HepG2 (cell line): Measurements from ENCODE around the gene OR4D9. TPM values are rescaled to one million over a fixed set of nuclear protein-coding genes. Genes with fewer than 3 reads are reported as not detected.

ENCODE experiments used
- BRD4 ChIP-seq: sonication (generic); formaldehyde crosslinking; IDR thresholded peaks from 2 replicates; pipeline ENCODE4 v1.4.0; 2020; ENCODE audit warnings: missing genetic modification reagents
- EEA1 ChIP-seq: sonication (generic); formaldehyde crosslinking; IDR thresholded peaks from 2 replicates; pipeline ENCODE4 v1.5.1; 2020; ENCODE audit warnings: mild to moderate bottlenecking, missing genetic modification reagents, borderline replicate concordance
- ELF1 ChIP-seq: sonication (generic); formaldehyde crosslinking; IDR thresholded peaks from 2 replicates; pipeline ENCODE4 v1.4.0; 2020; ENCODE audit warnings: missing genetic modification reagents
- HMG20B ChIP-seq: conservative IDR thresholded peaks from 2 replicates; pipeline ENCODE4 v1.6.1; 2016; ENCODE audit warnings: missing genetic modification reagents, missing compliant biosample characterization
- KAT7 ChIP-seq: IDR thresholded peaks from 2 replicates; pipeline ENCODE4 v1.6.1; 2018; ENCODE audit warnings: borderline replicate concordance, missing compliant biosample characterization
- PHB2 ChIP-seq: fragments of 450-650 bp; IDR thresholded peaks from 2 replicates; pipeline ENCODE4 v1.6.1; 2018; ENCODE audit not compliant: partially characterized antibody
- PPARG ChIP-seq: conservative IDR thresholded peaks from 2 replicates; pipeline ENCODE4 v1.6.1; 2016; ENCODE audit warnings: missing biosample characterization, missing genetic modification reagents
- PRMT3 ChIP-seq: sonication (generic); formaldehyde crosslinking; IDR thresholded peaks from 2 replicates; pipeline ENCODE4 v1.8.1; 2022; ENCODE audit warnings: low read depth, mild to moderate bottlenecking, moderate library complexity, missing genetic modification reagents, borderline replicate concordance
- SATB2 ChIP-seq: sonication (generic); formaldehyde crosslinking; IDR thresholded peaks from 2 replicates; pipeline ENCODE4 v1.5.0; 2020; ENCODE audit warnings: missing genetic modification reagents
- TMF1 ChIP-seq: sonication (generic); formaldehyde crosslinking; IDR thresholded peaks from 2 replicates; pipeline ENCODE4 v1.8.1; 2022; ENCODE audit warnings: low read depth, missing genetic modification reagents
- ZBTB20 ChIP-seq: sonication (generic); formaldehyde crosslinking; IDR thresholded peaks from 2 replicates; pipeline ENCODE4 v1.8.1; 2023; ENCODE audit warnings: missing genetic modification reagents, low read depth, mild to moderate bottlenecking, borderline replicate concordance
- ZC3H4 ChIP-seq: sonication (generic); formaldehyde crosslinking; IDR thresholded peaks from 2 replicates; pipeline ENCODE4 v1.4.0; 2020; ENCODE audit warnings: missing genetic modification reagents, borderline replicate concordance
- ZNF24 ChIP-seq: fragments of 450-650 bp; IDR thresholded peaks from 2 replicates; pipeline ENCODE4 v1.6.1; 2017; ENCODE audit warnings: antibody characterized with exemption, mild to moderate bottlenecking
- ZNF260 ChIP-seq: sonication (generic); formaldehyde crosslinking; IDR thresholded peaks from 2 replicates; pipeline ENCODE4 v1.4.0; 2020; ENCODE audit warnings: missing genetic modification reagents, low read depth, mild to moderate bottlenecking, borderline replicate concordance
- ZNF343 ChIP-seq: sonication (generic); formaldehyde crosslinking; IDR thresholded peaks from 2 replicates; pipeline ENCODE4 v1.4.0; 2020; ENCODE audit warnings: mild to moderate bottlenecking, missing genetic modification reagents
- ZNF451 ChIP-seq: sonication (generic); formaldehyde crosslinking; IDR thresholded peaks from 2 replicates; pipeline ENCODE4 v1.5.0; 2020; ENCODE audit warnings: mild to moderate bottlenecking, missing genetic modification reagents
- ZNF567 ChIP-seq: sonication (generic); formaldehyde crosslinking; IDR thresholded peaks from 2 replicates; pipeline ENCODE4 v1.8.1; 2023; ENCODE audit warnings: mild to moderate bottlenecking, missing genetic modification reagents, borderline replicate concordance
- ZNF775 ChIP-seq: sonication (generic); formaldehyde crosslinking; IDR thresholded peaks from 2 replicates; pipeline ENCODE4 v1.4.0; 2020; ENCODE audit warnings: missing genetic modification reagents, mild to moderate bottlenecking, moderate library complexity, borderline replicate concordance
- ZSCAN9 ChIP-seq: IDR thresholded peaks from 2 replicates; pipeline ENCODE4 v1.6.1; 2016; ENCODE audit warnings: borderline replicate concordance
- polyA plus RNA-seq, 8 experiments: library from polyadenylated mRNA; depleted of rRNA in 3 of 8; stranded (reverse) in 7 of 8; unstranded in 1 of 8; fragments of >200 nt; fragmentation: Illumina TruSeq in 4 of 8; extraction: Trizol in 4 of 8; gene quantifications; 2 replicates each; pipeline versions ENCODE4 v1.2.1 to v1.2.3, GENCODE V29; 2011 to 2016; ENCODE audit warnings: low read depth in 4 of 8, missing spikeins in 1 of 8, mixed read lengths in 1 of 8; ENCODE audit not compliant: insufficient read depth in 1 of 8
- total RNA-seq, 5 experiments: library from RNA; depleted of rRNA; stranded (reverse); fragments of >200 nt; fragmentation: Illumina TruSeq; extraction: Trizol; gene quantifications; 2 replicates each; pipeline ENCODE4 v1.2.3, GENCODE V29; 2016; ENCODE audit warnings: low read depth in 1 of 5
- TF ChIP-seq, protein P1 (sequence below), 2 experiments: sonication (generic) in 1 of 2; formaldehyde crosslinking in 1 of 2; IDR thresholded peaks; 2 replicates each; pipeline versions ENCODE4 v1.6.1 to v1.9.0; 2014 to 2022; ENCODE audit warnings: antibody characterized with exemption in 1 of 2, borderline replicate concordance in 1 of 2, inconsistent platforms in 1 of 2, low read depth in 1 of 2, missing genetic modification reagents in 1 of 2
- TF ChIP-seq, protein P2 (sequence below): sonication (generic); formaldehyde crosslinking; conservative IDR thresholded peaks from 2 replicates; pipeline ENCODE4 v1.8.0; 2022; ENCODE audit warnings: low read depth, missing genetic modification reagents
- TF ChIP-seq, protein P3 (sequence below): sonication (generic); formaldehyde crosslinking; IDR thresholded peaks from 2 replicates; pipeline ENCODE4 v1.5.0; 2020; ENCODE audit warnings: missing genetic modification reagents

The OR4D9 gene
- total and polyA plus RNA-seq, 2 of the 13 experiments (the other 11 are each of a cell fraction or from before 2014, with no cell fraction given): not detected

DNA sequence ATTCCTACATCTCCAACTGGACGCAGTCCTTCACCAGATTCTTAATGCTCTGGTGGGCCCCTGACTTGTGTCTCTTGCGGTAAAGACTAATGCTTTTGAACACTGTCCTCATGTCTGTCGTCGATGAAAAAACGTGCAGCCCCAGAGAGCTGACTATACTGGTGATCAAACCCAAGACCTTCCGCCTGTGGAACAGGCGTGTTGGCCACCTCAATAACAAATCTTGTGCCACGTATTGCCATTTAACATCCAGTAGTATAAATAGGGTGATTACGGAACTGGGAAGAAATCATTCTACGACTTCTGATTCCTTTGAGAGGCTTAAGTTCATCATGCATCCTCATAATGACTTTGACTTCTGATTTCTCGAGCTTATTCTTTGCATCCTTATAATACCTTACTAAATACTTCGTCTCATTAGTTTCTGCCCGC is 45.6 kb downstream of the OR4D9 start (continued):
- TF ChIP-seq, protein P1, sequence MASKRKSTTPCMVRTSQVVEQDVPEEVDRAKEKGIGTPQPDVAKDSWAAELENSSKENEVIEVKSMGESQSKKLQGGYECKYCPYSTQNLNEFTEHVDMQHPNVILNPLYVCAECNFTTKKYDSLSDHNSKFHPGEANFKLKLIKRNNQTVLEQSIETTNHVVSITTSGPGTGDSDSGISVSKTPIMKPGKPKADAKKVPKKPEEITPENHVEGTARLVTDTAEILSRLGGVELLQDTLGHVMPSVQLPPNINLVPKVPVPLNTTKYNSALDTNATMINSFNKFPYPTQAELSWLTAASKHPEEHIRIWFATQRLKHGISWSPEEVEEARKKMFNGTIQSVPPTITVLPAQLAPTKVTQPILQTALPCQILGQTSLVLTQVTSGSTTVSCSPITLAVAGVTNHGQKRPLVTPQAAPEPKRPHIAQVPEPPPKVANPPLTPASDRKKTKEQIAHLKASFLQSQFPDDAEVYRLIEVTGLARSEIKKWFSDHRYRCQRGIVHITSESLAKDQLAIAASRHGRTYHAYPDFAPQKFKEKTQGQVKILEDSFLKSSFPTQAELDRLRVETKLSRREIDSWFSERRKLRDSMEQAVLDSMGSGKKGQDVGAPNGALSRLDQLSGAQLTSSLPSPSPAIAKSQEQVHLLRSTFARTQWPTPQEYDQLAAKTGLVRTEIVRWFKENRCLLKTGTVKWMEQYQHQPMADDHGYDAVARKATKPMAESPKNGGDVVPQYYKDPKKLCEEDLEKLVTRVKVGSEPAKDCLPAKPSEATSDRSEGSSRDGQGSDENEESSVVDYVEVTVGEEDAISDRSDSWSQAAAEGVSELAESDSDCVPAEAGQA (IDR thresholded peaks at IDR 0.05; ENCODE audit: low read depth): no peak
- TF ChIP-seq, protein P1 (CRISPR knock-in tag; IDR thresholded peaks at IDR 0.05; ENCODE audit: borderline replicate concordance): no peak
- TF ChIP-seq KAT7 (CRISPR knock-in tag): no peak
- TF ChIP-seq PRMT3 (CRISPR knock-in tag): no peak
- TF ChIP-seq, protein P2, sequence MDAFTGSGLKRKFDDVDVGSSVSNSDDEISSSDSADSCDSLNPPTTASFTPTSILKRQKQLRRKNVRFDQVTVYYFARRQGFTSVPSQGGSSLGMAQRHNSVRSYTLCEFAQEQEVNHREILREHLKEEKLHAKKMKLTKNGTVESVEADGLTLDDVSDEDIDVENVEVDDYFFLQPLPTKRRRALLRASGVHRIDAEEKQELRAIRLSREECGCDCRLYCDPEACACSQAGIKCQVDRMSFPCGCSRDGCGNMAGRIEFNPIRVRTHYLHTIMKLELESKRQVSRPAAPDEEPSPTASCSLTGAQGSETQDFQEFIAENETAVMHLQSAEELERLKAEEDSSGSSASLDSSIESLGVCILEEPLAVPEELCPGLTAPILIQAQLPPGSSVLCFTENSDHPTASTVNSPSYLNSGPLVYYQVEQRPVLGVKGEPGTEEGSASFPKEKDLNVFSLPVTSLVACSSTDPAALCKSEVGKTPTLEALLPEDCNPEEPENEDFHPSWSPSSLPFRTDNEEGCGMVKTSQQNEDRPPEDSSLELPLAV: no peak
- no peak for TF ChIP-seq PPARG (CRISPR knock-in tag)
- no peak for TF ChIP-seq TMF1 (CRISPR knock-in tag)
- TF ChIP-seq HMG20B: 0 out of 2 replicates have a peak, but pooled peaks have one; percentile 11
- no peak for TF ChIP-seq ELF1
- no peak for TF ChIP-seq ZNF451 (CRISPR knock-in tag)
- TF ChIP-seq ZNF567 (CRISPR knock-in tag): no peak
- no peak for TF ChIP-seq BRD4
- TF ChIP-seq EEA1 (CRISPR knock-in tag): no peak
- TF ChIP-seq ZNF260 (CRISPR knock-in tag): no peak
- TF ChIP-seq ZNF343 (CRISPR knock-in tag): 0 out of 2 replicates have a peak, but pooled peaks have one; percentile 11
- TF ChIP-seq, protein P3, sequence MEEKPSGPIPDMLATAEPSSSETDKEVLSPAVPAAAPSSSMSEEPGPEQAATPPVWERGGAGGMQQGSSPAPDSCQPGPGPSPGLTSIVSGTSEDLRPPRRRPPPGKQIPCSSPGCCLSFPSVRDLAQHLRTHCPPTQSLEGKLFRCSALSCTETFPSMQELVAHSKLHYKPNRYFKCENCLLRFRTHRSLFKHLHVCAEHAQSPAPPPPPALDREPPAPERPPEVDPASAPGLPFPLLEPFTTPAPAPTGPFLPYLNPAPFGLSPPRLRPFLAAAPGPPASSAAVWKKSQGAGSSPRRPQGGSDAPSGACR (CRISPR knock-in tag): no peak
- no peak for TF ChIP-seq ZNF775 (CRISPR knock-in tag)
- 0 out of 2 replicates have a peak, but pooled peaks have one; percentile 12 for TF ChIP-seq ZBTB20 (CRISPR knock-in tag)
- TF ChIP-seq SATB2 (CRISPR knock-in tag): no peak
- no peak for TF ChIP-seq ZNF24
- TF ChIP-seq PHB2: no peak
- no peak for TF ChIP-seq ZSCAN9
- TF ChIP-seq ZC3H4: no peak
